HepG2 (cell line): Measurements from ENCODE around the gene PTPN2. TPM values are rescaled to one million over a fixed set of nuclear protein-coding genes. Genes with fewer than 3 reads are reported as not detected.

Source experiments
- ATF7-NPFF ChIP-seq: sonication (generic); formaldehyde crosslinking; IDR thresholded peaks from 2 replicates; pipeline ENCODE4 v1.8.1; 2023; ENCODE audit warnings: mild to moderate bottlenecking, low read depth, missing genetic modification reagents, moderate library complexity
- ELF3 ChIP-seq: IDR thresholded peaks from 2 replicates; pipeline ENCODE4 v1.6.1; 2016; ENCODE audit warnings: missing genetic modification reagents, missing compliant biosample characterization
- HMG20A ChIP-seq: IDR thresholded peaks from 2 replicates; pipeline ENCODE4 v1.6.1; 2016; ENCODE audit warnings: borderline replicate concordance
- IKZF1 ChIP-seq: fragments of 450-650 bp; IDR thresholded peaks from 2 replicates; pipeline ENCODE4 v1.7.1; 2016
- KAT8 ChIP-seq: IDR thresholded peaks from 2 replicates; pipeline ENCODE4 v1.6.1; 2016; ENCODE audit warnings: missing genetic modification reagents, missing compliant biosample characterization
- NFKBIZ ChIP-seq: IDR thresholded peaks from 2 replicates; pipeline ENCODE4 v1.6.1; 2018; ENCODE audit warnings: missing genetic modification reagents, missing compliant biosample characterization
- NR2C2 ChIP-seq: sonication (generic); formaldehyde crosslinking; IDR thresholded peaks from 2 replicates; pipeline ENCODE4 v1.4.0; 2020; ENCODE audit warnings: missing genetic modification reagents, mild to moderate bottlenecking, moderate library complexity, borderline replicate concordance
- NR3C1 ChIP-seq: sonication (generic); formaldehyde crosslinking; IDR thresholded peaks from 2 replicates; pipeline ENCODE4 v1.4.0; 2020; ENCODE audit warnings: missing genetic modification reagents
- TERF1 ChIP-seq: sonication (generic); formaldehyde crosslinking; IDR thresholded peaks from 2 replicates; pipeline ENCODE4 v1.8.0; 2022; ENCODE audit warnings: mild to moderate bottlenecking, missing genetic modification reagents, moderate library complexity
- TRAFD1 ChIP-seq: sonication (generic); formaldehyde crosslinking; IDR thresholded peaks from 2 replicates; pipeline ENCODE4 v1.5.1; 2020; ENCODE audit warnings: missing genetic modification reagents, mild to moderate bottlenecking, borderline replicate concordance
- ZFP90 ChIP-seq: sonication (generic); formaldehyde crosslinking; IDR thresholded peaks from 2 replicates; pipeline ENCODE4 v1.8.0; 2022; ENCODE audit warnings: missing genetic modification reagents, mild to moderate bottlenecking, inconsistent platforms, borderline replicate concordance
- ZNF205 ChIP-seq: IDR thresholded peaks from 2 replicates; pipeline ENCODE4 v1.6.1; 2018; ENCODE audit warnings: missing biosample characterization, missing genetic modification reagents
- ZNF326 ChIP-seq: sonication (generic); formaldehyde crosslinking; IDR thresholded peaks from 2 replicates; pipeline ENCODE4 v1.4.0; 2020; ENCODE audit warnings: missing genetic modification reagents, borderline replicate concordance
- ZNF382 ChIP-seq: sonication (generic); formaldehyde crosslinking; IDR thresholded peaks from 2 replicates; pipeline ENCODE4 v1.5.0; 2020; ENCODE audit warnings: missing genetic modification reagents, mild to moderate bottlenecking, borderline replicate concordance
- ZNF430 ChIP-seq: sonication (generic); formaldehyde crosslinking; IDR thresholded peaks from 2 replicates; pipeline ENCODE4 v1.9.0; 2021; ENCODE audit warnings: mild to moderate bottlenecking, missing genetic modification reagents
- ZNF496 ChIP-seq: sonication (generic); formaldehyde crosslinking; IDR thresholded peaks from 2 replicates; pipeline ENCODE4 v1.8.1; 2023; ENCODE audit warnings: mild to moderate bottlenecking, moderate library complexity, missing genetic modification reagents; ENCODE audit not compliant: insufficient replicate concordance
- ZNF639 ChIP-seq: conservative IDR thresholded peaks from 2 replicates; pipeline ENCODE4 v1.6.1; 2018; ENCODE audit warnings: missing genetic modification reagents
- ZNF720 ChIP-seq: sonication (generic); formaldehyde crosslinking; IDR thresholded peaks from 2 replicates; pipeline ENCODE4 v1.4.0; 2020; ENCODE audit warnings: missing genetic modification reagents
- ZNF792 ChIP-seq: IDR thresholded peaks from 2 replicates; pipeline ENCODE4 v1.6.1; 2016
- polyA plus RNA-seq, 8 experiments: library from polyadenylated mRNA; depleted of rRNA in 3 of 8; stranded (reverse) in 7 of 8; unstranded in 1 of 8; fragments of >200 nt; fragmentation: Illumina TruSeq in 4 of 8; extraction: Trizol in 4 of 8; gene quantifications; 2 replicates each; pipeline versions ENCODE4 v1.2.1 to v1.2.3, GENCODE V29; 2011 to 2016; ENCODE audit warnings: low read depth in 4 of 8, missing spikeins in 1 of 8, mixed read lengths in 1 of 8; ENCODE audit not compliant: insufficient read depth in 1 of 8
- total RNA-seq, 5 experiments: library from RNA; depleted of rRNA; stranded (reverse); fragments of >200 nt; fragmentation: Illumina TruSeq; extraction: Trizol; gene quantifications; 2 replicates each; pipeline ENCODE4 v1.2.3, GENCODE V29; 2016; ENCODE audit warnings: low read depth in 1 of 5
- TF ChIP-seq, protein P1 (sequence below): fragments of 450-650 bp; IDR thresholded peaks from 2 replicates; pipeline ENCODE4 v1.6.1; 2017; ENCODE audit warnings: mild to moderate bottlenecking
- TF ChIP-seq, protein P2 (sequence below): sonication (generic); formaldehyde crosslinking; IDR thresholded peaks from 2 replicates; pipeline ENCODE4 v1.4.0; 2020; ENCODE audit warnings: missing genetic modification reagents, mild to moderate bottlenecking, borderline replicate concordance

Gene PTPN2
- total and polyA plus RNA-seq, 2 of the 13 experiments (the other 11 are each of a cell fraction or from before 2014, with no cell fraction given): 24.9 to 41.5 TPM

- TF ChIP-seq, protein P1, sequence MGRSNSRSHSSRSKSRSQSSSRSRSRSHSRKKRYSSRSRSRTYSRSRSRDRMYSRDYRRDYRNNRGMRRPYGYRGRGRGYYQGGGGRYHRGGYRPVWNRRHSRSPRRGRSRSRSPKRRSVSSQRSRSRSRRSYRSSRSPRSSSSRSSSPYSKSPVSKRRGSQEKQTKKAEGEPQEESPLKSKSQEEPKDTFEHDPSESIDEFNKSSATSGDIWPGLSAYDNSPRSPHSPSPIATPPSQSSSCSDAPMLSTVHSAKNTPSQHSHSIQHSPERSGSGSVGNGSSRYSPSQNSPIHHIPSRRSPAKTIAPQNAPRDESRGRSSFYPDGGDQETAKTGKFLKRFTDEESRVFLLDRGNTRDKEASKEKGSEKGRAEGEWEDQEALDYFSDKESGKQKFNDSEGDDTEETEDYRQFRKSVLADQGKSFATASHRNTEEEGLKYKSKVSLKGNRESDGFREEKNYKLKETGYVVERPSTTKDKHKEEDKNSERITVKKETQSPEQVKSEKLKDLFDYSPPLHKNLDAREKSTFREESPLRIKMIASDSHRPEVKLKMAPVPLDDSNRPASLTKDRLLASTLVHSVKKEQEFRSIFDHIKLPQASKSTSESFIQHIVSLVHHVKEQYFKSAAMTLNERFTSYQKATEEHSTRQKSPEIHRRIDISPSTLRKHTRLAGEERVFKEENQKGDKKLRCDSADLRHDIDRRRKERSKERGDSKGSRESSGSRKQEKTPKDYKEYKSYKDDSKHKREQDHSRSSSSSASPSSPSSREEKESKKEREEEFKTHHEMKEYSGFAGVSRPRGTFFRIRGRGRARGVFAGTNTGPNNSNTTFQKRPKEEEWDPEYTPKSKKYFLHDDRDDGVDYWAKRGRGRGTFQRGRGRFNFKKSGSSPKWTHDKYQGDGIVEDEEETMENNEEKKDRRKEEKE: no peak
- TF ChIP-seq, protein P2, sequence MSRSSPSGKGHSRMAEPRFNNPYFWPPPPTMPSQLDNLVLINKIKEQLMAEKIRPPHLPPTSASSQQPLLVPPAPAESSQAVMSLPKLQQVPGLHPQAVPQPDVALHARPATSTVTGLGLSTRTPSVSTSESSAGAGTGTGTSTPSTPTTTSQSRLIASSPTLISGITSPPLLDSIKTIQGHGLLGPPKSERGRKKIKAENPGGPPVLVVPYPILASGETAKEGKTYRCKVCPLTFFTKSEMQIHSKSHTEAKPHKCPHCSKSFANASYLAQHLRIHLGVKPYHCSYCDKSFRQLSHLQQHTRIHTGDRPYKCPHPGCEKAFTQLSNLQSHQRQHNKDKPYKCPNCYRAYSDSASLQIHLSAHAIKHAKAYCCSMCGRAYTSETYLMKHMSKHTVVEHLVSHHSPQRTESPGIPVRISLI: peak; percentile 23; the same call in 1 of the 2 replicates
- no peak for TF ChIP-seq ZNF382
- TF ChIP-seq ZFP90 (CRISPR knock-in tag): peak; percentile 77; the same call in 1 of the 2 replicates
- no peak for TF ChIP-seq ZNF720 (CRISPR knock-in tag)
- TF ChIP-seq ZNF792 (CRISPR knock-in tag): 0 out of 2 replicates have a peak, but pooled peaks have one; percentile 42
- no peak for TF ChIP-seq IKZF1
- 0 out of 2 replicates have a peak, but pooled peaks have one; percentile 18 for TF ChIP-seq KAT8
- peak; percentile 63 for TF ChIP-seq ELF3 (CRISPR knock-in tag)
- no peak for TF ChIP-seq ZNF639
- no peak for TF ChIP-seq ATF7-NPFF (CRISPR knock-in tag)
- no peak for TF ChIP-seq TRAFD1 (CRISPR knock-in tag)
- TF ChIP-seq ZNF430 (CRISPR knock-in tag): peak; percentile 78; the same call in 1 of the 2 replicates
- no peak for TF ChIP-seq NR3C1 (CRISPR knock-in tag)
- TF ChIP-seq ZNF326: no peak
- TF ChIP-seq ZNF496 (CRISPR knock-in tag): no peak
- no peak for TF ChIP-seq TERF1 (CRISPR knock-in tag)
- TF ChIP-seq NR2C2: peak; percentile 66; the same call in 1 of the 2 replicates
- no peak; the same call in 1 of the 2 replicates for TF ChIP-seq HMG20A (CRISPR knock-in tag)
- TF ChIP-seq NFKBIZ (CRISPR knock-in tag): peak; percentile 80
- TF ChIP-seq ZNF205: no peak
These were observed 117.0 kb downstream of the PTPN2 start (continued) for GRCh38 chr18:12766986-12767433.
